ENCODE data around the gene LRMDA. TPM values are rescaled to one million over a fixed set of nuclear protein-coding genes. Genes with fewer than 3 reads are reported as not detected.
A peak's percentile ranks its signal among the peaks of the same experiment; 100 is the strongest.

The LRMDA gene
- total RNA-seq, 1 donor, result under 0.01 TPM

DNA sequence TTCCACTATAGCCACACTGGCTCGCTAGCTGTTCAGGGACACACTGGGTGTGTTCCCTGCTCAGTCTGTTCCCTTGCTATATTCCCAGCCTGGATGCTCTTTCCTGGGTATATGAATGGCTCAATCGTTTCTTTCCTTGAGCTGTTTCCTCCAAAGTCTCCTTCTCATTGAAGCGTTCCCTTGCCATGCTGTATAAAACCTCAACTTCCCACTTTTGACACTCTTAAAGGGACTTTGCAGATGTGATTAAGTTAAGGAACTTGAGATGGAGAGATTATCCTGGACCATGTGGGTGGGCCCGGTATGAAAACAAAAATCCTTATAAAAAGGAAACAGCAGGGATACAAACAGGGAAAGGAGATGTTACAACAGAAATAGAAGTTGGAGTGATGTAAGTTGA, 973.1 kb downstream of the LRMDA start:
- TF ChIP-seq, protein P1, sequence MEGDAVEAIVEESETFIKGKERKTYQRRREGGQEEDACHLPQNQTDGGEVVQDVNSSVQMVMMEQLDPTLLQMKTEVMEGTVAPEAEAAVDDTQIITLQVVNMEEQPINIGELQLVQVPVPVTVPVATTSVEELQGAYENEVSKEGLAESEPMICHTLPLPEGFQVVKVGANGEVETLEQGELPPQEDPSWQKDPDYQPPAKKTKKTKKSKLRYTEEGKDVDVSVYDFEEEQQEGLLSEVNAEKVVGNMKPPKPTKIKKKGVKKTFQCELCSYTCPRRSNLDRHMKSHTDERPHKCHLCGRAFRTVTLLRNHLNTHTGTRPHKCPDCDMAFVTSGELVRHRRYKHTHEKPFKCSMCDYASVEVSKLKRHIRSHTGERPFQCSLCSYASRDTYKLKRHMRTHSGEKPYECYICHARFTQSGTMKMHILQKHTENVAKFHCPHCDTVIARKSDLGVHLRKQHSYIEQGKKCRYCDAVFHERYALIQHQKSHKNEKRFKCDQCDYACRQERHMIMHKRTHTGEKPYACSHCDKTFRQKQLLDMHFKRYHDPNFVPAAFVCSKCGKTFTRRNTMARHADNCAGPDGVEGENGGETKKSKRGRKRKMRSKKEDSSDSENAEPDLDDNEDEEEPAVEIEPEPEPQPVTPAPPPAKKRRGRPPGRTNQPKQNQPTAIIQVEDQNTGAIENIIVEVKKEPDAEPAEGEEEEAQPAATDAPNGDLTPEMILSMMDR (IDR thresholded peaks at IDR 0.05; ENCODE audit: insufficient read depth, low read depth, low read length), result no peak
- no peak for DNase-seq (ENCODE audit: low read depth)
- H3K4me3 ChIP-seq (ENCODE audit: low read depth, low read length), result no peak overlapping the region

DNA sequence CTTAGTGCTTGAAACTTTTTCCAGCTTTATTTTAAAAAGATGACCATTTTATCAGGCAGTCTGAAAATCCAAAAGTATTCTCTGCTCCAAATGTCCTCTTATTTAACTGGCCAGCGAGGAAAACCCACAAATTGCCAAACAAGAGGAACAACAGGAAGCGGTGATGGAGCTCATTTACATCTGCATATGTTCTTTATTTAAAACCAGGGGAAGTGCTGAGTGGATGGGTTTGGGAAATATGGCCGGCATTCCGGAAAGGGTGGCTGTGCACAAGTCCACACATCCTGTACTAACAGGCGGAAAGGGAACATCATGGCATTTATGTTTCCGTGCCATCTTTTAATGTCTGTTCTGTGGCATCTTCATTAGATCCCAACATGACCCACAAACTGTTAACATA, 974.5 kb downstream of the LRMDA start:
- no peak overlapping the region for H3K4me3 ChIP-seq (ENCODE audit: low read depth, low read length)
- TF ChIP-seq, protein P1 (IDR thresholded peaks at IDR 0.05; ENCODE audit: insufficient read depth, low read depth, low read length), result no peak
- DNase-seq (ENCODE audit: low read depth), result no peak

DNA sequence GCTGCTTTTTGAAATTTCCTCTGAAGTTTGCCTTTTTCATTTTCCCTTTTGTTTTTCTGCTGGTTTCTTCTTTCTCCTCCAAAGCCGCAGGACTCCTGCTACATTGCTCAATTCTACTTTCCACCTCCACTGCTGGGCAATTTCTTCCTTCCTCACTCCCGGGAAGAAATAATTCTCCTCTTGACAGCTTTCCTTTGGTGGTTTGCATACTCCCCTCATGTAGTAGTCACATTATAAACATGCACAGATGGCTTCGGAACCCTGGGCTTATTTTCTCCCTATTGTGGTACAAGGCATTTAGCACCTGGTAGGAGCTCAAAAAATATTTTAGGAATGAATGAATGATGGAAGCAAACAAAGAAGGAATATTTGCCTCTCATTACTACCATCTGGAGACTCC, 977.2 kb downstream of the LRMDA start:
- peak; percentile 34 for DNase-seq (ENCODE audit: low read depth)
- TF ChIP-seq, protein P1 (IDR thresholded peaks at IDR 0.05; ENCODE audit: insufficient read depth, low read depth, low read length), result no peak
- H3K4me3 ChIP-seq (ENCODE audit: low read depth, low read length), result no peak overlapping the region

DNA sequence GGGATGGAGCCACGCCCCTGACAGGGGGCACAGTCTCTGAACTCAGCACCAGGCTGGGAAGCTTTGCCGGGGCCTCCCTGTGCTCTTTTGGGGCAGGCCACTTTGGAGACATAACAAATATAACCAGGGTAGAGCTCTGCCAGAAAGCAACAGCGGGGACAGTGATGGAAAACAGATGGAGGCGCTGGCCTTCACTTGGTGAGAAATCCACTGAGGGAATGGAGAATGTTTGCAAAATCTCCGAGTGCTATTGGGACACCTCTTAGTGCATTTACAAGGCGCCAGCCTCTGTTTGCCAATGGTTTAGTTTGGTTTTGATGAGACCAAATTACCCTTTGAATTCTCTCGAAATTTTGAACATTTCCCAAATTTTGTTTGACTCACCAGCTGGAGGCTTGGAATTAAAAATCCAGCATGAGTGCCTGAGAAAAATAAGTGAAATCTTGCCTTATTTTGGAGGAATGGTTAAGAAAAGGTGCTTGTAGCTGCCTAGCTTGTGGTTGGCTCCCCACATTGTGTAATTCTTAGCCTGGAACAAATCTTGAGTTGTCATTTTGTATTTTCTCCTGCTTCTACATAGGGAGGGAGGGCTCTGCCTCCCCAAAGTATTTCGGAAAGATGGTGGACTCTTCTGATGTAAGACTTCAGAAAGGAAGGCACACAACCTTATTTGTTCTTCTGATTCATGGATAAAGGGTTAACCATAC, 980.5 kb downstream of the LRMDA start:
- peak; percentile 33 for DNase-seq (ENCODE audit: low read depth)
- no peak overlapping the region for H3K4me3 ChIP-seq (ENCODE audit: low read depth, low read length)
- TF ChIP-seq, protein P1 (IDR thresholded peaks at IDR 0.05; ENCODE audit: insufficient read depth, low read depth, low read length), result no peak

DNA sequence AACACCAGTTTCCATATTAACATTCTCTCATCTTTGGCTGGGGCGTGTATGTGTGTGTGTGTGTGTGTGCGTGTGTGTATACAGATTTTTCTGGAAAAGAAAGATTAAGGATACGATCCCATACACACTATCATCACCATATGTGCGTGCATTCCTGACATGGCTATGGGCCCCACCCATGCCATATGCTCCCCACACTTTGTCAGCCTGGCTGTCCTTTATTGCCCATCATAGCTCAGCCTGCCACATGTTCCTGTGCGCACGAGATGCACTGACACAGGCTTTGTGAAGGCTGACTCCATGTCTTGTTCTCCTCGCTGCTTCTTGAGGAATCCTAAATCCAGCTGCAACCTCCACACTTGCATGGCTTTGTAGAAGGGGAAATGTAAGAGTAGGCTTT, 984.1 kb downstream of the LRMDA start:
- TF ChIP-seq, protein P1 (IDR thresholded peaks at IDR 0.05; ENCODE audit: insufficient read depth, low read depth, low read length), result no peak
- DNase-seq (ENCODE audit: low read depth), result no peak
- H3K4me3 ChIP-seq (ENCODE audit: low read depth, low read length), result no peak overlapping the region

DNA sequence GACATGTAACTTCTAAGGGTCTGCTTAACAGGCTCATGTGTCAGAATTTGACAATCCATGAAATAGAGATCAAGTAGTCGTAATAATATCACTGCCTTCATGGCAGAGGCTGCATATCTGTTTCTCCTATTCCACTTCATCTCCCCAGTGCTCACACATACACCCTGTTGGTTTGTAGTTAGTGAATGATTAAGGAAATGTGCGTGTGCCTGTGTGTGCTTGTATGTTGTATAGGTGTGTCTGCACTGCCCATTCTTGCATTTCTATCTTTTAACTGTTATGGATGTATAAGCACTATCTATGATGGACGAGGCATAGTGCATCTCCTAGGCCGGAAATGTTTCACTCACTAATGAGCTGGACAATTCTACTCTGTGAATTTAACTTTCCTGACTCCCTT, 985.2 kb downstream of the LRMDA start:
- no peak for DNase-seq (ENCODE audit: low read depth)
- TF ChIP-seq, protein P1 (IDR thresholded peaks at IDR 0.05; ENCODE audit: insufficient read depth, low read depth, low read length), result no peak
- H3K4me3 ChIP-seq (ENCODE audit: low read depth, low read length), result no peak overlapping the region

DNA sequence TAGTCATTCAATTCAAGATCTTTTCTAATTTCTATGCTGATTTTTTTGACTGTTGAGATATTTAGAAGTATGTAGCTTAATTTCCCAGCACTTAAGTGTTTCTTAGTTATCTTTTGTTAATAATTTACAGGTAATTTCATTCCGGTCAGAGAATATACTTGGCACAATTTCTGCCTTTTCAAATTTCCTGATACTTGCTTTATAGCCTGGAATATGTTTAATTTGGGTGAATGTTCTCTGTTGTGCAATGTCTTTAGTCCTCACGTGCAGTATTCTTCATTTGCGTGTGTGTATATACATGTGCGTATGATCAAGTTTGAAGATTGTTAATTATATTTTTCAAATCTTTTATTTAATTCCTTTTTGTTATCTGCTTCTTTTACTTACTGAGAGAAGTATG, 989.3 kb downstream of the LRMDA start:
- TF ChIP-seq, protein P1 (IDR thresholded peaks at IDR 0.05; ENCODE audit: insufficient read depth, low read depth, low read length), result no peak
- H3K4me3 ChIP-seq (ENCODE audit: low read depth, low read length), result no peak overlapping the region
- no peak for DNase-seq (ENCODE audit: low read depth)

All from fibroblast of villous mesenchyme (primary cell).